IPS-NIHi11 (cell line): ENCODE results near the gene PAX7.

Experiments used
- DNase-seq: peaks from one replicate; pipeline ENCODE4 v3.0.0; 2012; ENCODE audit warnings: mixed read lengths, low spot score

The PAX7 gene

DNA sequence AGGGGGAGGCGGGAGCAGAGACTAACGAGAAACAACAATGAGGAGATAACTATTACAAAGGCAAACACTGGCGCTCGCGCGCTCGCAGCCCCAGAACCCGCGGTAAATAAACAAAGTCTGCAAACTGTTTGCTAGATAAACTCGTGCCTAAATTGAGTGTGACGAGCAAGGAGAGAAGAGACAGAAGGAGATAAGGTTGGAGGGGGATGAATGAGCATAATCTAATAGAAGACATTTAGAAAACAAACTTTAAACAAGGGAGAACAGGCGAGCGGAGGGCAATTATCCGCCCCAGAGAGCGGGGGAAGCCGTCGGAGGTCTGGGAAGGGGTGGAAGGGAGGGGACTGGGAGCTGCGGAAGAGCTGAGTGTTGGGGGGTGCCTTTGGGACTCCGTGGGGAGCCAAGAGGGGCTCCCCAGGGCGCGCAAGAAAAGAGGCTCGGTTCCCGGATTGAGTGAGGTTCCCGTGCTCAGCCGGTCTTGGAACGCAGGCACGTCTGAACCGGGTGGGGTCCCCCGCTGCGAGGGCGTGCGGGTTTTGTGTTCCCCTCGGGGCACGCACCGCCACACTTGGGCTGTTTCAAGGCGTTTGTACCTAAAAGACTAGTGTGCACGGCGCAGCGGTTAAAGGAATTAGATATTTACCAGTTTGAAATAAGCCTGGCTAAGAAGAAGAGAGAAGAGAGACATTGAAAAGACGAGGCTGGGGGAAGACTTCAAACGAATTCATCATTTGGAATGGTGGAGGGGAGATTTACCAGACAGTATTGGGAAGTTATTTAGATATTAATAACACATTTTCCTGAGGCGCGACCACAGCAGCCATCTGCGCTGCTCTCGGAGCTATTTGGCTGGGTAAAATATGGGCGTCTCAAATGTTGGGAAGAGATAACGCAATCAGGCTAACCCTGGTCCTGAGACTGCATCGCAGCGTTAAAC, 10.6 kb downstream of the PAX7 start:
- no peak for DNase-seq

DNA sequence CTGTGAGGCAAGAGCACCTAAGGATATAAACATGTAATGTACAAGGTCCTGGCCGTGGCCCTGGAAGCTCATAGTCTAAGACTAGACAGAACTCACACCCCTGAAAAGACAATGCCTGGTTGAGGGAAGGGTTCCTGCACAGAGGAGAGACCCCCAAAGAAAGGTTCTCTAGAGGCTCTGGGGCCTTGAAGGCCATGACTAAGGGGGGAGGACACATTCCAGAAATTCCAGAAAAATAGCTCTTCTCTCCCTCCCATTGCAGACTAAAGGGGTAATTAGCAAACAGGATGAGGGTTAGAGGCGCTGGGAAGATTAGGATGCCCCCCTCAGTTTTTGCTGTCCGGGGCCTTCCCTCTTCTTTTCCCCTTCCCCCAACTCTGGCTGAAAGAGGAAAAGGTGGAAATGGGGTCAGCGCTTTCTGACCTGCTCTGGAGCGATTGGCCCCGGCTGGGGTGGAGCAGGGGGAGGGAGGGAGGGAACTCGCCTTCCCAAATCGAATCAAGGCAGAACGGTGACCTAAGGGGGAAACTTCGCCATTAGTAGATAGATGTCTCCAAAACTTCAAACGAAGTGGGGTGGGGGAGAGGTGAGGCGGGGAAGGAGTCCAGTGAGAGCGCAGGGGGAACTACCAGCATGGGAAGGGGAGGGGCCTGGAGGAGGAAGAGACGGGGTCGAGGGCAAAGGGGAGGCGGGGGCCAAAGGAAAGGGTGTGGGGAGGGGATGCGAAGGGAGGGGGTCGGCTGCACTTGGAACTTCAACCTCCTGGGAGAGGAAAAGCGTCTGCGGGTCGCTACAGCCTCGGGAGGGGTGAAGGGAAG, 11.8 kb downstream of the PAX7 start:
- peak; percentile 62 for DNase-seq

DNA sequence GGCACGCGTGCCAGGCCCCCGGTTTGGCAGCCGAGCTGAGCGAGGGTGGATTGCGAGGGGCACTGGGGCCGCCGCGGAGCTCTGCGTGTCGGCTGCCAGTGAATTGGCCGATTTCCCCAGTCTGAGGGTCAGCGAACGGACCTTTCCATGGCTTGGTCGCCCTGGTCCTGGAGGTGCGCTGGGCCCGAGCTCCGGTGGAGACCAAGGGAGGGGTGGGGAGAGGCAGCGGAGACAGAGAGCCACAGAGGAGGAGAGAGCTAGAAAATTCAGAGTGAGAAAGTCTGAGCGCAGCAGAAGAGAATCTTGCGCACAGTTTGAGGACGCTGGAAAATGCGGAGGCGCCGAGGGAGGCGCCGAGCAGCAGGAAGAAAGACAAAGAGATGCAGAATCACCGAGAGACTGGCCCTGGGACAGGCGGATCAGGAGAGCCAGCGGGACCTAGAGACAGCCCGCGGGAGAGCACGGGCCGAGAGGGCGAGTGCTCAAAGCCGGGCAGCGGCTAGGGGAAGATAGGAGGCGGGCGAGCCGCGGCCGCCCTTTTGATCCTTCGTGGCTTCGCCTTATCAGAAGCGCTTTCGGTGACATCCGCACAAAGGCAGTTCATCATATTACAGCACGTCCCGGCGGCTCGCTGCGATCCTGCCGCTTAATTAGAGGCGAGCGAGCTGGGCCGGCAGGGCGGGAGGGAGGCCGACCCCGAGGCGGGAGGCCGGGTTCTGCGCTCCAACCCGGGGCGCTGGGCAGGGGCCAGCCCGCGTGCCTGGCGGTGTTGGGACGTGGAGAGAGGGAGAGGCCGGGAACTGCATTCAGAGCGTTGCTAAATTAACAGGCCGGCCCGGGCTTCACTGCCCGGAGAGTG, 12.7 kb downstream of the PAX7 start:
- DNase-seq = peak; percentile 63

DNA sequence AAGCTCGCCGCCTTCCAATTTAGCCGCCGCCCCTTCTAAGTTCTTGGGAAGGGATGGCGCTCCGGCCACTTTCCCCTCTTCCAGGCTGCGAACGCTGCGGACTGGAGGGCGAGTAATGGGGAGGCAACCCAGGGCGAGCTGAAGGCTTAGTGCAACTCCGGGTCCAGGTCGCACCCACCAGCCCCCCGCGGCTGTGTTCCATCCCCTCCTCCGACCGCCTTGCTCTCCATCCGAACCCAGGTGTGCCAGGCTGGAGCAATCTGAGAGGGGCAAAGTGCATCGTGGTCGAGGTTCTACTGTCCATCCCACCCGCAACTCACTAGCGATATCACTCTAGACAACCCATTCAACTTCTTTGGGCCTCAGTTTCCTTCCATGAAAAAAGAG, 13.4 kb downstream of the PAX7 start:
- no peak for DNase-seq

DNA sequence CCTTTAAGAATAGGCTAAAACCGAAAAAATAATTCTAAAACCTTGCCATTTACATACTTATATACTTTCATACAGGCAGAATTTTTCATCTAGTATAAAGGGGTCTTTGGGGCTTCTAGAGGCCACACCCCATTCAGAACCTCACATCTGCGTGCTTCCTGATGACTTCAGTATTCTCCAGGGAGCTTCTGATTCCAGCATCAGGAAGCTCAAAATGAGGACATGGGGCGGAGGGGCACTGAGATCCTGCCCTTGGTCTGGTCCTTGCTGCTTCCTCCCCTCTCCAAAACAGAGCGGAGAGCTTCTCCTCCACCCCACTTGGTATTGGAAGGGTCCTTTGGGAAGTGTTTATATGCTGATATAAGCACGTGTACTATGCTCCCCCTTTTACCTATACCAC, 13.8 kb downstream of the PAX7 start:
- DNase-seq = no peak

DNA sequence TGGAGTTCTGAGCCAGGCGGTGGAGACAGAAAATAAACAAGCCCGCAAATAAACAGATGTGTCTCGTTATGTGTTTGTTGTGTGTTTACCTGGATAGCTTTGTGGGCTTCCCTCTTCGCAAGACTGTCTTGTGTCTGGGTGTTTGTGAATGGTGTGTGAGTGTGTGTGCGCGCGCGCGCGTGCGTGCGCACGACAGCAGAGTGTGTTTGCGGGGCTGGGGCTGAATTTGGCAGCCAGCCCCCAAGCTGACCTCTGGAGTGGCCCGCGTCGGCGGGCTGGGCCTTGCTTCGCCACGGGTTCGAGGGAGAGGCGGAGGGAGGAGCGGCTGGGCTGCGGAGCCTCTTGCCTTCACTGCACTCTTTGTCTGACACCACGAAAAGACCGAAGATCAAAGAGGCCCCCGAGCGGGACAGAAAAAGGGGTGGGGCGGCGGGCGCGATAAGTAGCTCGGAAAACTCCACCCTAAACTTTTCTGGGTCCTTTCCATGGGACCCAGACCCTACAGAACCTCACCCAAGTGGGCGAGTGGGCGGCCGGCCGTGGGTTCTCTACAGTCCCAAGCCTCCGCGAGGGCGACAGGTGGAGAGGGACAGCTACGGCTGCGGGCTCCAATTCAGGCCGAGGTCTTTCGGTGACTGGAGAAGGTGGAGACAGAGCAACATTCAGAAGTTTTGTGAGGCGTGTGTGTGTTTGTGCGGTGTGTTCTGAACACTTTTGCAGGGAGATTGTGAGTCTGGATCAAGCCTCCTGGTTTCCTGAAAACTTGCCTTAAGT, 14.5 kb downstream of the PAX7 start:
- DNase-seq = no peak

DNA sequence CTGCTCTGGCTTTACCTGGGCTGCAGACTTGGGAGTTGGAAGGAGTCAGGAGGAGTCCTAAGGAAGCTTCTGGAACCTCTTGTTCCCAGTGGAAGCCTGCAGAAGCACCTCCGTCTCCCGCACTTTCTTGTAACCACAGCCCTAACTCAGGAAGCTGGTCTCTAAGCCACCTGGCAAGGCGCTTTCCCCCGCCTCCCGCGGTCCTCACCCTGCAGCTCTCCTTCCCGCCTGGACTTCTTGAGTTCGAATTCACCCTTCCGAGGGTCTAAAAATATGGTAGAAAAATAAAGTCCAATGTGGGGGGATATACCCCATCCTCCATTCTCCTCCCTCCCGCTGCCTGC, 15.1 kb downstream of the PAX7 start:
- no peak for DNase-seq

DNA sequence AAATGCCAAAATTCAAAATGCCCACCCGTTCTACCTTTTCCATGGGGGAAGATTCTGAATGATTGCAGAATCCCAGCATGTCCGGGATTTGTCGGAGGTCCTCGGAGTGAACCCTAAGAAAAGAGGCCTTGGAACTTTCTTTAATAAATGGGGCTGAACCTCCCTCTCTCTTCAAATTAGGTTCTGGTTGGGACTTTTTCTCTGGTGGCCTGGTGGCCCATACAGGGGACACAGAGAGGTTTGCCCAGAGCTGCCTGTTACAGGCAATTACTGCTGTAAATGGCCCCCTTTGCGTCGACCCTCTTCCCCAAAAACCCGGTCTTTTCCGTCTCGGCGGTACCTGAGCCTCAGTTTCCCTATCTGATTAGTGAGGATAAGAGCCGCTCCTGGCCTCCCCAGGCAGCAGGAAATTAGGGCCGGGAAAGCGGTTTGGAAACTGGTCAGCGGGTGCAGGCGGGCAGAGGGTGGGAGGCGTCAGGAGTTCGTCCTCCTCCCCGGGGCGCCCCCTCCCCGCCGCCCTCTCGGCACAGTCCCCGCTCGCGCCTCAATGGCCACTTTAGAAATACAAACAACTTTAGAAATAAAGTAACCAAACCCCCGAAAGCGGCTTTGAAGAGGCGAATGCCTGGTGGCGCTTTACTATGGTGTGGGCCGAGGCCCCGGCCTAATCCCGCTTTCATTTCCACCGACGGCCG, 15.6 kb downstream of the PAX7 start:
- DNase-seq = no peak

DNA sequence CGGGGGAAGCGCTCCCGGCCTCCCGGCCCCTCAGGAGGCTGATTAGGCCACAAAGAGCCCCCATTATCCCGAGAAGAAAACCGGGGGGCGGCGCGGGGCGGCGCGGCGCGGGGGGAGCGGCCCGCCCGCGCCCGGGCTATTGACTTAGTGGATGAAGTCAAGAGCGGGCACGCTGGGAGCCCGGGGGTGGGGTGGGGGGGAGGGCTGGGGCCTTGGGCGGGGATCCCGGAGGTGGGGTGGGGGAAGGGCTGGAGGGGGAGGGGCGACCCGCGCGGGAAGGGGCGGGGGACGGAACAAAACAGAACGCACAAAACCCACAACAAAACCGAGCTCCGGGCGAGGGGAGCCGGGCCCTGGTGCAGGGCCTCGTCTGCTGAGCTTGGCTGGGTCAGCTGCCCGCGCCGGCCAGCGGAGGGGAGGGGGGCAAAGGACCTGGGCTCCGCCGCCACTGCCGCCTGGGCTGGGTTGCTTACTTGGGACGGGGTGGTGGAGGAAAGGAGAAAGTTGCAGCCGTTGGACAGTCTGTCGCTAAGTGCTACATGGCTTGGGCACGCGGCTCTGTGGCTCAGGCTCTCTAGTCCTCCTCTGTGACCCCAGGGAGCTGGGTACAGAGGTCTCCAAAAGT, 16.3 kb downstream of the PAX7 start:
- DNase-seq = no peak

DNA sequence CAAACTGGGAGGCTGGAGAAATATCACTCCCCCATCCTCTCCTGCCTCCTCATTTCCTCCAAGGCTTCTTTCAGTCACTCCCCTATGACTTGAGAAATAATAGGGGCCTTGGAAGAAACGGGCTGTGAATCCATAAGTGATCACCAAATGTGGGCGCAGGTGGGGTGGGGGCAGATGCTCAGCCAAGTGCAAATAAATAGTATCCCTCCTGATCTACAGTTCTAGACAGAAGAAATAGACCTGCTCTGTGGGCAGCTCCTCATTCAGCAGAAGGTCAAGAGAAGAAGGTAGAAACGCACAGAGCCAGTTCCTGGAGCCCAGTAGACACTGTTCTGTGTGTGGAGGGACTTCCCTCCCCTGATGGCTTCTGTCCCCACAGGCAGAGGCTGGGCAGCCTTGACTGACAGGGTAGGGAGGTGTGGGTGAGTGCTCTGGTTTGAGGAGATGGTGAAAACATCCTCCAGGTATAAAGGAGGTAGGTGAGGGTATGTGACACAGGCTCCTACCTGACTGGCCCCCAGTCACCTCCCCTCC, 17.1 kb downstream of the PAX7 start:
- no peak for DNase-seq

DNA sequence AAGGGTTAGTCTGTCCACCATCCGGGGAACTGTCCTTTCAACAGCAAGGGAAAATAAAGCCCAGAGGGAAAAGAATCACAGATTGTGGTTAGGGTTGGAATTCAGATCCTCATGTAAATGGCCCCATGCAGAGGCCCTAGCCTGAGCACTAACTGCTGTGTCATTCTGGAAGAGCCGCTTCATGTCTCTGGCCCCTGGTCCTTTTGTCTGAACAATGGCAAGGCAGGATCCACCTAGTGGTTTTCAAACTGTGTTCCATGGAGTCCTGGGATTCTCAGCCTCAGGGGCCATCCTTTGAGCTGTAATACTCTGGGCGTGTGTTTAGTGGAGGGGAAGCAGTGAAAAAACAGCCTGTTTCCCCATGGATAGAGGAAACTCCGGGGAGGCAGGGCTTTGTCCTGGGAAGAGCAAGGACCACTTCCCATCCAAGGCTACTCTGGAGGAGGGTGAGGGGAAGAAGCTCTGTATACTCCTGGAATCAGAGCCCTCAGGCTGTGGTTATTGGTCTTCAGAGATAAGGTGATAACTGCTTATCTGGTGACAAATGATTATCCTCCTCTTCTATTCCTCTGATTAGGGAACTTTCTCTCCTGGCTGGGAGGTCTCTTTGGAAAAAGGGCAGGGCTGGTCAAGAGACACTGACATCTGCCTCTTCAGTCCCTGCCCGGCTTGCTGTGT, 19.2 kb downstream of the PAX7 start:
- DNase-seq = no peak

DNA sequence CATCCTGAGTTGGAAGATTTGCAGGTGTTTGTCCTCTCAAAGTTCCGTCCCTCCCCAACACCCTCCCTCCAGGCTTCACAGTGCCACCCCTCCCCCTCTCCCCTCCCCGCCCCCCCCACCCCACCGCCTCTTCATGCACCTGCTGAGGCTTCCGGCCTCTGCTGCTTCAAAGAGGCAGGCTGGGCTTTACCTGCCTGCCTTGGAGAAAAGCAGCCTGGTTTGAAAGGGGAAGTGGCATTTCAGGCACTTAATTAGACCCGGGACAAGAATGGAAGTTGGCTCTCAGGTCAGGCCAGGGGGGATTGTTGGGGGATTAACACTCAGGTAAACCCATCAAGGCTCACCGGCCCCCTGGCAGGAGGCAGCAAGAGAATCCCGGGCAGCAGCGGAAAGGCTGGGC, 21.1 kb downstream of the PAX7 start:
- DNase-seq = peak; percentile 56

DNA sequence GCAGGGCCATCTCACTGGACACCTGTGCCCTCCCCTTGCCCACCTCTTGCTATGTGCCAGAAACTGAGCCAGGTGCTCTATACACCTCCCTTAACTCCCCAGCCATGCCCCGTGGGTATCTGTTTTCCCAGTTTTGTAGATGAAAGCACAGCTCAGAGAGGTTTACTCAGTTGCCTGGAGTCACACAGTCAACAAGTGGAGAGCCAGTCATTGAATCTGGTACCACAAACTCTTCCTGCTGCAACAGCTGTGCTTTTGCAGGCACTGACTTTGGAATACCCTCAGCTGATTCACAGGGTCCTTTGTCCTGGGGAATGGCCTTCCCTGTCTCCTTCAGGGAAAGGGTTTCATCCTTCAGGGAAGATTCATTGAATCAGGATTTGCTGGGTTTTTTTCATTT, 22.1 kb downstream of the PAX7 start:
- DNase-seq = no peak

DNA sequence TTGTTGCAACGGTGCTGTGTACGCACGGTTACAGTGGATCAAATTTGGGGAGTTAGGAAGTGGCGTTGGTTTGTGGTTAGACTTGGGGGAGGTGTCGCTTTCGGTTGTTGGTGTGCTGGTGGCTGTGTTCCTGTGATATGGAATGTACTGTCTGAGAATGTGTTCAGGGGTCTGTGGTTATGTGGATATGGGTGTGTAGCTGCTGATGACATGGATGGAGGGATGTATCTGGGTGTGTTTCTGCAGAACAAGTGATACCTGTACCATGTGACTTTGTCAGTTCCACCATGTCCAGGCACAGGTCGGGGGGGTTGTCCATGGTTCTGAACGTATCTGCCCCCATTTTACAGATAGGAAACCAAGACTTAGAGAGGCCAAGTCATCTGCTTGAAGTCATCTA, 22.7 kb downstream of the PAX7 start:
- no peak for DNase-seq

DNA sequence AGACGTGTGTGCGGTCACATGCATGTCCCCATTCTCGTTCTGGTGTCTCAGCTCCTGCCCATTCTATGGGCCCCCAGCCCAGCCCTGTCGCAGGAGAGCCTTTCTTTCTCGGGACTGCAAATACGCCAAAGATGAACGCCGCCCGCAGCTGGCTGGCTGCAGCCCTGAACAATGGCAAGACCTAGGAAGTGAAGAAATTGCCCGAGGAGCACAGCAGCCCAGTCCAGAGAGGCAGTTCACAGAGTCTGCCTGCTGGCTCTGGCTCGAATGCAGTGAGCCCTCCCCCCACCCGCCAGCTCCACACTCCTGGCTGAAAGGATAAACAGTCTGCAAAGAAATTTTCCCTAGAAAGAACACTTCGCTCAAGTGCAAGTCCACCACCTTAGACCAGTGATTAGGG, 23.3 kb downstream of the PAX7 start:
- no peak for DNase-seq

DNA sequence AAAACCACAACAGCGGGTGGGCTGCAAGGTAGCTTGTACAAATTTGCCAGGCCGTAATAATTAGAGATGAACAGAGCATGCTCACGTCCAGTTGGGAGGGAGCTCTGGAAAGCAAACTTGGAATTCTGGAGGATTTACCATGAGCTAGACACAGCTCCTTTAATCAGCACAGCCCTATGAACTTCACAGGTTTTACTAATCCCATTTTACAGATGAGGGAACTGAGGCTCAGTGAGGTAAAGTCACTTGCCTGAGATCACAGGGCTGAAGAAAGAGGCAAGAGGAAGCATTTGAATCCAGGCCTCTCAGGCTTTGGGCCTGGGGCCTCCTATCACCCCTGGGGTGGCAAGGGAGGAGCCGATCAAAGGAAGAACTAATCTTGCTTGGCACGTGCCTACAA, 24.0 kb downstream of the PAX7 start:
- DNase-seq = no peak

DNA sequence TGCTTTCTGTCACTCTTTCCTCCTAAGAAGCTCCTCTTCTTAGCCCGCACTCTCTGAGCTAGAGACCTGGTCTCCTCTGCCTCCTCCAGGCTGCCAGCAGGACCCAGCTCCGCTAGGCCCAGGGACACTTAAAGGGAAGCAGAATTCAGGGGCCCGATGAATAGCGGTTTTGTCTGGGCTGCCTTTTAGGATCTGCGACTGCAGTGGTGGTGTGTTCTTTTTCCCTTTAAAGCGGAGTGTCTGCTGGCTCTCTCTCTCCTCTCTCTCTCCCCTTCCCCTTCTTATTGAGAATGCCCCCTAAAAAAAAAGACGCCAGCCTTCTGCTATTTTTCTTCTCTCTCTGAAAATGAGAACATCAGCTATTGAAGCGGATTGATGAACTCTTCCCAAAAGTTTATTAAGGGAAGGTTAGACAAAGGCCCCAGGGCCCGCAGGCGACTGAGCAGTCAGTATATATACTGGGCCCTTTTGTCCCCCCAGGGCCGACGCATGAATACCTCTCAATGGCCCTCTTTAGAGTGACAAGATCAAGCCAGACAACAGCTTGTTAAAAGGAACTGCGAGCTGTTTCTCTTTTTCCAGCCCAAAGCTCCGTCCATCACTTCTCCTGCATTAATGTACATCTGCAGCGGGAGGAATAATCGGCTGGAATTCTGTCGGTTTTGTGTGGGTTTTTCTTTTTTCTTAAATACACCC, 27.0 kb downstream of the PAX7 start:
- no peak for DNase-seq

DNA sequence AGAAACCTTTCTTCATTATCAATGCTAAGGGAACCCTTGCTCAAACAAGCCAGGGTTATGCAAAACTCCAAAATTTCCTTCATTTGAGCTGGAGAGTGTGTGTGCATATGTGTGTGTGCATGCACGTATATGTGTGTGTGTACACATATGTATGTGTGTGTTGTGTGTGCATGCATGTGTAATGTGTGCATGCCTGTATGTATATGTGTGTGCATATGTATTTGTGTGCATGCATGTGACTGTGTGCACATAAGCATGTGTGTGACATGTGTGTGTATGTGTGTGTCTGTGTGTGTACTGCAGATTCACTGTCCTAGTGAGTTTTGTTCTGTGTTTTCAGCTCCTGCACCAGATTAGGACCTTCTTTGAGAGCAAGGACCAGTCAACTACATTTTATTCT, 28.2 kb downstream of the PAX7 start:
- DNase-seq = no peak
